Measurements from ENCODE around the gene DAPK2.

Gene DAPK2

GRCh38 chr15:63984331-63984730 is 62.0 kb downstream of the DAPK2 start:
- Histone ChIP-seq H3K4me3 (no peak overlapping the region), H3K36me3 (ENCODE audit: insufficient read depth, low read length) (no peaks in the 10 kb centered on the region), H3K9me3 (ENCODE audit: low read depth, low read length) (no peaks in the 10 kb centered on the region), H3K9ac (ENCODE audit: insufficient read length) (no peak overlapping the region), H3K27ac (no peak overlapping the region)
- TF ChIP-seq EZH2 (IDR thresholded peaks at IDR 0.05) (no peak), POLR2AphosphoS5 (IDR thresholded peaks at IDR 0.05; ENCODE audit: borderline replicate concordance, low read depth, low read length) (no peak), FOXP2 (optimal IDR thresholded peaks at IDR 0.05; ENCODE audit: control extremely low read depth, extremely low read length, insufficient read depth) (no peak)
- no peak for DNase-seq (ENCODE audit: low read depth, low spot score)

DNA sequence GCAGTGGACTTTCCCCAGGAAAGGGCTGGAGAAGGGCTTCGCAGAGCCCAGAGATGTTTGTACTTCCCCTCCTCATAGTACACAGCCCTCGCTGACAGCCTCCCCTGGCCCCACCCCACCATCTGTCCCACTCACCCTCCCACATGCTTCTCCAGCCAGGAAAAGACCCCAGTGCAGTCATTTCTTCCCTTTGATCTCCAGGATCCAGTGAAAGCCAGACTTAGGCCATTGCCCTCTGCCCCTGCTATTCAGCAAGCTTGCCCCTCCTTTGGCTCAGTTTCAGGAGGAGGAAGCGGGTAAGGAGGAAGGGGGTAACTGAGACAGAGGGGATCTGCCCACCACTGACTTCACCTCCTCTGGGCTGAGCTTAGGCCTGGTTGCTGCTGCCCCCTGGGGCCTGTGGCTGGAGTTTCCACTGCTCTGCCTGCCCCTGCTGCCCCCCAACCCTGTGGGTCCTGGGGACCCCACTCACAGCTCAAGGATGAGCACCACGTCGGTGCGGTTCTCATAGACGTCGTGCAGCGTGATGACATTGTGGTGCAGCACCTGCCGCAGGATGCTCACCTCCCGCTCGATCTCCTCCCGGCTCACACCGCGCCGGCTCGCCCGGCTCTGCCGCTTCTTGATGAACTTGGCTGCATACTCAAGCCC is 63.1 kb downstream of the DAPK2 start:
- H3K4me3 ChIP-seq = no peak overlapping the region
- no peak overlapping the region for H3K9ac ChIP-seq (ENCODE audit: insufficient read length)
- TF ChIP-seq POLR2AphosphoS5 (IDR thresholded peaks at IDR 0.05; ENCODE audit: borderline replicate concordance, low read depth, low read length) (no peak), FOXP2 (optimal IDR thresholded peaks at IDR 0.05; ENCODE audit: control extremely low read depth, extremely low read length, insufficient read depth) (no peak), EZH2 (IDR thresholded peaks at IDR 0.05) (no peak)
- DNase-seq (ENCODE audit: low read depth, low spot score) = no peak
- H3K9me3 ChIP-seq (ENCODE audit: low read depth, low read length) = no peaks in the 10 kb centered on the region
- no peak overlapping the region for H3K27ac ChIP-seq
- no peaks in the 10 kb centered on the region for H3K36me3 ChIP-seq (ENCODE audit: insufficient read depth, low read length)

DNA sequence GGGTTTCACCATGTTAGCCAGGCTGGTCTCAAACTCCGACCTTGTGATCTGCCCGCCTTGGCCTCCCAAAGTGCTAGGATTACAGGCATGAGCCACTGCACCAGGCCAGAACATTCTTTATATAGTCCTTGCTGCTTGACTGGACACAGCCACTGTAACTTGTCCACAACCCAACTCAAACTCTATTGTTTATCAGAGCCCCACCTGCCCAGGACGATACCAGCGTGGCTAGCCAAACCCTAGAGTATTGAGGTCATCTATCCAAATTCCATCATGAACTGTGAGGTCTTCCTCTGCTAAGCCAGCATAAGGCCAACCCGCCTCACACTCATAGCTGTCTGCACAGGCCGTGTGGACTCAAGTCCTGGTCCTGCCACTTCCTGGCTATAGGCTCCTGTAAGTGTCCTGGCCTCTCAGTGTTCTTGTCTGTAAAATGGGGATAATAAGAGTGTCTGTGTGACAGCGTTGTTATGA is 63.9 kb downstream of the DAPK2 start:
- Histone ChIP-seq H3K36me3 (ENCODE audit: insufficient read depth, low read length) (no peaks in the 10 kb centered on the region), H3K9ac (ENCODE audit: insufficient read length) (no peak overlapping the region), H3K4me3 (no peak overlapping the region), H3K27ac (no peak overlapping the region), H3K9me3 (ENCODE audit: low read depth, low read length) (no peaks in the 10 kb centered on the region)
- DNase-seq (ENCODE audit: low read depth, low spot score) = no peak
- no peak for TF ChIP-seq EZH2 (IDR thresholded peaks at IDR 0.05)
- no peak for TF ChIP-seq POLR2AphosphoS5 (IDR thresholded peaks at IDR 0.05; ENCODE audit: borderline replicate concordance, low read depth, low read length)
- TF ChIP-seq FOXP2 (optimal IDR thresholded peaks at IDR 0.05; ENCODE audit: control extremely low read depth, extremely low read length, insufficient read depth) = no peak

- H3K36me3 ChIP-seq (ENCODE audit: insufficient read depth, low read length) = no peaks in the 10 kb centered on the region
- no peaks in the 10 kb centered on the region for H3K9me3 ChIP-seq (ENCODE audit: low read depth, low read length)
- H3K9ac ChIP-seq (ENCODE audit: insufficient read length) = no peak overlapping the region
- no peak overlapping the region for H3K27ac ChIP-seq
- no peak overlapping the region for H3K4me3 ChIP-seq
- TF ChIP-seq POLR2AphosphoS5 (IDR thresholded peaks at IDR 0.05; ENCODE audit: borderline replicate concordance, low read depth, low read length) = no peak
- no peak for TF ChIP-seq EZH2 (IDR thresholded peaks at IDR 0.05)
- TF ChIP-seq FOXP2 (optimal IDR thresholded peaks at IDR 0.05; ENCODE audit: control extremely low read depth, extremely low read length, insufficient read depth) = no peak
- DNase-seq (ENCODE audit: low read depth, low spot score) = no peak
Measured at GRCh38 chr15:63981596-63982320, 64.5 kb downstream of the DAPK2 start.

- TF ChIP-seq EZH2 (IDR thresholded peaks at IDR 0.05) (no peak), FOXP2 (optimal IDR thresholded peaks at IDR 0.05; ENCODE audit: control extremely low read depth, extremely low read length, insufficient read depth) (no peak), POLR2AphosphoS5 (IDR thresholded peaks at IDR 0.05; ENCODE audit: borderline replicate concordance, low read depth, low read length) (no peak)
- no peaks in the 10 kb centered on the region for H3K9me3 ChIP-seq (ENCODE audit: low read depth, low read length)
- H3K27ac ChIP-seq = 0 out of 2 replicates have a peak overlapping the region, but pooled peaks have one; percentile 15
- no peak overlapping the region for H3K4me3 ChIP-seq
- no peaks in the 10 kb centered on the region for H3K36me3 ChIP-seq (ENCODE audit: insufficient read depth, low read length)
- H3K9ac ChIP-seq (ENCODE audit: insufficient read length) = no peak overlapping the region
- DNase-seq (ENCODE audit: low read depth, low spot score) = no peak
Measured at GRCh38 chr15:63979262-63979793, 67.0 kb downstream of the DAPK2 start.

DNA sequence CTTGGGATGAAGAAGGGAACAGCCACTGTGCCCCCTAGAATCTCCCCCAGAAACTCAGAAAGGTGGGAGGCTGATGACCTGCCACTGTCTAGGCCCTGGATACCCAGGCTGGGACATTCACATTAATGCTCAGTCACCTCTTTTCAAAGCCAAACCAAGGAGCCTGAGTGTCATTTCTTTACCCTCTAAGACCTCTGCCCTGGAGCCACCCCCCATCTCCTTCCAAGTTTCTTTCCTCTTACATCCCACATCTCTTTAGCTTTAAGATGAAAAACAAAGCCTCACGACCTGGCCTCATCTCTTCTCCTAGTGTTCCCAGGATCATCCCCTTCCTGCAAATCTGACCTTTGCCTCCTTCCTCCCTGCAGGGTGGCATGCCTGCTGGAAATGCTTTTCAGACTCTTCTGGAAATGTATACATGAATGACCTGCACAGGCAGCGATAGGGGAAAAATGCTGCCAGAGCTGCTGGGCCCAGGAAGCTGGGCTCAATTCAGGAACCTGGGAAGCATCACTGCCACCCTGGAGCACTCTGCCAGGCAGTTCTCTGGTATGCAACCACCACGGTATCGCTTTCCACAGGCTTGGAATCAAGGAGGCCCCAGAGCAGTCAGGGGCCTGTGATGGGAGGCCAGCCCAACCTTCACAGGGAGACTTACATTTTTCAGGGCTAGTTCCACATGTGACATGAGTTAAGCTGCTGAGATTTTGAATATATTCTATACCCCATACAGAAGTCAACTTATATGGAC is 67.6 kb downstream of the DAPK2 start:
- TF ChIP-seq EZH2 (IDR thresholded peaks at IDR 0.05) (no peak), FOXP2 (optimal IDR thresholded peaks at IDR 0.05; ENCODE audit: control extremely low read depth, extremely low read length, insufficient read depth) (no peak), POLR2AphosphoS5 (IDR thresholded peaks at IDR 0.05; ENCODE audit: borderline replicate concordance, low read depth, low read length) (no peak)
- Histone ChIP-seq H3K36me3 (ENCODE audit: insufficient read depth, low read length) (no peaks in the 10 kb centered on the region), H3K9ac (ENCODE audit: insufficient read length) (no peak overlapping the region), H3K27ac (peak overlapping the region; percentile 64), H3K9me3 (ENCODE audit: low read depth, low read length) (no peaks in the 10 kb centered on the region), H3K4me3 (no peak overlapping the region)
- DNase-seq (ENCODE audit: low read depth, low spot score) = no peak

DNA sequence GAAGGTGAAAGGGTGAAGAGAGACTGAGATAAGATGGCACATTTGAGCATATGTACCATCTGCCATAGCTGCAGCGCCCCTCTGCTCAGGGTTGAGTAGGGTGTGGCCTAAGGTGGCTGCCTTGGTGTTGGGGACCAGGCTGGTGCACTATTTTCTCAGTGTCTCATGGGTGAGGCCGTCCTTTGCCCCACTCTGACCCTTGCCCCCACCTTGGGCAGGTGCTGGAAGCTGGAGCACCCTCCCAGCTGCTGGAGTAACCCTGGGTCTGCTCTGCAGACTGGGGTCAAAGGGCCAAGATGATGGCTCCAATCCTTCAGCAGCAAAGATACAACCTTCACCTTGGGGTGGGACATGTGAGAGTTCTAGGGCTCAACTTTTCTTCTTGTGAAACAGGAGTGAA is 69.2 kb downstream of the DAPK2 start:
- H3K9me3 ChIP-seq (ENCODE audit: low read depth, low read length) = no peaks in the 10 kb centered on the region
- H3K36me3 ChIP-seq (ENCODE audit: insufficient read depth, low read length) = no peaks in the 10 kb centered on the region
- no peak for DNase-seq (ENCODE audit: low read depth, low spot score)
- no peak overlapping the region for H3K9ac ChIP-seq (ENCODE audit: insufficient read length)
- H3K27ac ChIP-seq = no peak overlapping the region
- no peak overlapping the region for H3K4me3 ChIP-seq
- TF ChIP-seq FOXP2 (optimal IDR thresholded peaks at IDR 0.05; ENCODE audit: control extremely low read depth, extremely low read length, insufficient read depth) (no peak), EZH2 (IDR thresholded peaks at IDR 0.05) (no peak), POLR2AphosphoS5 (IDR thresholded peaks at IDR 0.05; ENCODE audit: borderline replicate concordance, low read depth, low read length) (no peak)

DNA sequence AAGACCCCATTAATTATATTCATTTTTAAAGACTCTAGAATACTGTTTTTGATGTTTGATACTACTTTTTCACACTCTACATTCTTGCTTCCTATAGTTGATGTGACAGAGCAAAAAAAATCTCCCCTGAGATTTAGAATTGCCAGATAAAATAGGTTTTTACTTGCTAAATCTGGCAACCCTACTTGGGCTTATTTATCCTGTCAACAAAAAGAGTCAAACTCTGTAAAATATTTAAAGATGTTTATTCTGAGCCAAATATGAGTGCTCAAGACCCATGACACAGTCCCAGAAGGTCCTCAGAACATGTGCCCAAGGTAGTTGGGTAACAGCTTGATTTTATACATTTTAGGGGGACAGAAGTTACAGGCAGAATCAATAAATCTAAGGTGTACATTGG is 72.3 kb downstream of the DAPK2 start:
- peak overlapping the region; percentile 94 for H3K27ac ChIP-seq
- no peaks in the 10 kb centered on the region for H3K9me3 ChIP-seq (ENCODE audit: low read depth, low read length)
- TF ChIP-seq FOXP2 (optimal IDR thresholded peaks at IDR 0.05; ENCODE audit: control extremely low read depth, extremely low read length, insufficient read depth) (no peak), POLR2AphosphoS5 (IDR thresholded peaks at IDR 0.05; ENCODE audit: borderline replicate concordance, low read depth, low read length) (no peak), EZH2 (IDR thresholded peaks at IDR 0.05) (no peak)
- peak overlapping the region; percentile 40; the same call in 1 of the 2 replicates for H3K4me3 ChIP-seq
- H3K9ac ChIP-seq (ENCODE audit: insufficient read length) = peak overlapping the region; percentile 24
- no peak for DNase-seq (ENCODE audit: low read depth, low spot score)
- no peaks in the 10 kb centered on the region for H3K36me3 ChIP-seq (ENCODE audit: insufficient read depth, low read length)
